CD14-positive monocyte (primary cell): ENCODE results near the gene MAD1L1. TPM values are rescaled to one million over a fixed set of nuclear protein-coding genes. Genes with fewer than 3 reads are reported as not detected.

Experiments
- DNase-seq, 3 donors: peaks; one replicate each; pipeline ENCODE4 v3.0.0-alpha.2; 2011 to 2022
- H2AFZ ChIP-seq: 2 replicates; pipeline ENCODE4 v1.6.0; 2012; ENCODE audit warnings: mild to moderate bottlenecking, low read depth, low read length, inconsistent platforms; ENCODE audit not compliant: insufficient read depth, poor library complexity, severe bottlenecking
- H3K27ac ChIP-seq, 2 donors: 1 replicate in 1 of 2; 2 replicates in 1 of 2; pipeline ENCODE4 v1.5.1; 2012 to 2013; ENCODE audit warnings: low read length in 2 of 2, control low read depth in 1 of 2, inconsistent platforms in 1 of 2, low read depth in 1 of 2, mild to moderate bottlenecking in 1 of 2
- H3K27me3 ChIP-seq, 2 donors: one replicate each; pipeline versions ENCODE4 v1.6.0 to v1.6.1; 2011 to 2013; ENCODE audit warnings: low read length in 2 of 2; ENCODE audit not compliant: control insufficient read depth in 2 of 2, insufficient read depth in 2 of 2
- H3K36me3 ChIP-seq, 2 donors: replicated peaks in 1 of 2; 1 replicate in 1 of 2; 2 replicates in 1 of 2; pipeline versions ENCODE4 v1.5.1 to v1.6.1; 2012 to 2013; ENCODE audit warnings: low read length in 2 of 2, control low read depth in 1 of 2, inconsistent platforms in 1 of 2, mild to moderate bottlenecking in 1 of 2; ENCODE audit not compliant: insufficient read depth in 2 of 2, control insufficient read depth in 1 of 2
- H3K4me1 ChIP-seq, 2 donors: 1 replicate in 1 of 2; 2 replicates in 1 of 2; pipeline versions ENCODE4 v1.5.1 to v1.6.1; 2012 to 2013; ENCODE audit warnings: low read length in 2 of 2, control low read depth in 1 of 2, inconsistent platforms in 1 of 2, mild to moderate bottlenecking in 1 of 2, moderate library complexity in 1 of 2; ENCODE audit not compliant: insufficient read depth in 2 of 2, control insufficient read depth in 1 of 2
- H3K4me2 ChIP-seq: replicated peaks from 2 replicates; pipeline ENCODE3; 2012; ENCODE audit warnings: low read length, moderate library complexity, mild to moderate bottlenecking; ENCODE audit not compliant: poor library complexity, severe bottlenecking; ENCODE audit errors: extremely low read depth
- H3K4me3 ChIP-seq, 3 experiments: fragments of 200-600 bp in 1 of 3; sonication (generic) in 1 of 3; replicated peaks in 1 of 3; 1 replicate in 2 of 3; 2 replicates in 1 of 3; pipeline ENCODE4 v1.5.1; 2011 to 2013; ENCODE audit warnings: low read length in 3 of 3, mild to moderate bottlenecking in 3 of 3, control low read depth in 2 of 3, low read depth in 2 of 3, inconsistent platforms in 1 of 3, moderate library complexity in 1 of 3
- H3K79me2 ChIP-seq: 2 replicates; pipeline ENCODE4 v1.6.0; 2012; ENCODE audit warnings: mild to moderate bottlenecking, control low read depth, inconsistent platforms, low read length, moderate library complexity; ENCODE audit not compliant: insufficient read depth
- H3K9ac ChIP-seq: 2 replicates; pipeline ENCODE4 v1.6.0; 2017; ENCODE audit warnings: low read length, mild to moderate bottlenecking; ENCODE audit not compliant: insufficient read depth, poor library complexity, severe bottlenecking
- H3K9me3 ChIP-seq, 2 donors: replicated peaks in 1 of 2; 1 replicate in 1 of 2; 2 replicates in 1 of 2; pipeline versions ENCODE4 v1.5.1 to v1.6.1; 2012 to 2013; ENCODE audit warnings: low read length in 2 of 2, control low read depth in 1 of 2; ENCODE audit not compliant: control insufficient read depth in 1 of 2, insufficient read depth in 1 of 2
- H4K20me1 ChIP-seq: 2 replicates; pipeline ENCODE4 v1.6.0; 2012; ENCODE audit warnings: mild to moderate bottlenecking, low read length, control low read depth, moderate library complexity; ENCODE audit not compliant: insufficient read depth
- H3K27ac Mint-ChIP-seq, 7 donors: one replicate each; pipeline ENCODE4 v1.8.0; 2020; ENCODE audit warnings: mild to moderate bottlenecking in 7 of 7, mixed read lengths in 7 of 7, moderate library complexity in 6 of 7, inconsistent platforms in 2 of 7
- H3K27me3 Mint-ChIP-seq, 3 donors: one replicate each; pipeline ENCODE4 v1.8.0; 2021 to 2022; ENCODE audit warnings: low read depth in 3 of 3, mild to moderate bottlenecking in 3 of 3, mixed read lengths in 3 of 3, moderate library complexity in 3 of 3, inconsistent platforms in 1 of 3
- H3K36me3 Mint-ChIP-seq, 2 donors: one replicate each; pipeline ENCODE4 v1.8.0; 2020; ENCODE audit warnings: mixed read lengths in 2 of 2, inconsistent platforms in 1 of 2, mild to moderate bottlenecking in 1 of 2
- H3K4me1 Mint-ChIP-seq: one replicate; pipeline ENCODE4 v1.8.0; 2020; ENCODE audit warnings: mild to moderate bottlenecking, mixed read lengths
- H3K4me3 Mint-ChIP-seq, 2 donors: one replicate each; pipeline ENCODE4 v1.8.0; 2020; ENCODE audit warnings: mild to moderate bottlenecking in 2 of 2, mixed read lengths in 2 of 2, moderate library complexity in 1 of 2
- H3K9me3 Mint-ChIP-seq, 7 donors: one replicate each; pipeline ENCODE4 v1.8.0; 2020 to 2022; ENCODE audit warnings: mixed read lengths in 7 of 7, mild to moderate bottlenecking in 6 of 7, moderate library complexity in 6 of 7, inconsistent platforms in 2 of 7
- WGBS: methylation state at CpG from one replicate; pipeline ENCODE4 v1.1.5; 2013; ENCODE audit warnings: missing lambda C conversion rate; ENCODE audit not compliant: insufficient coverage; 5-methylcytosine and 5-hydroxymethylcytosine counted together
- intact Hi-C, 2 donors: fragments of 100-400 bp; cut with micrococcal nuclease; formaldehyde crosslinking; loops; one replicate each; pipeline versions ENCODE4 v1.15.0 to v1.15.1; 2023
- polyA plus RNA-seq, 3 donors: library from polyadenylated mRNA; depleted of rRNA in 1 of 3; unstranded in 2 of 3; stranded (reverse) in 1 of 3; fragments of 300-500 nt in 2 of 3; fragments of >200 nt in 1 of 3; fragmentation: Illumina TruSeq in 2 of 3; gene quantifications; 1 replicate in 2 of 3; 2 replicates in 1 of 3; pipeline ENCODE4 v1.2.3, GENCODE V29; 2012 to 2021
- TF ChIP-seq, protein P1 (sequence below): fragments of 200-600 bp; IDR thresholded peaks from one replicate; pipeline ENCODE4 v1.8.0; 2022; ENCODE audit warnings: antibody characterized with exemption, mild to moderate bottlenecking

The MAD1L1 gene
- polyA plus RNA-seq, 3 donors = 22.0 to 39.4 (median 33.2) TPM

DNA sequence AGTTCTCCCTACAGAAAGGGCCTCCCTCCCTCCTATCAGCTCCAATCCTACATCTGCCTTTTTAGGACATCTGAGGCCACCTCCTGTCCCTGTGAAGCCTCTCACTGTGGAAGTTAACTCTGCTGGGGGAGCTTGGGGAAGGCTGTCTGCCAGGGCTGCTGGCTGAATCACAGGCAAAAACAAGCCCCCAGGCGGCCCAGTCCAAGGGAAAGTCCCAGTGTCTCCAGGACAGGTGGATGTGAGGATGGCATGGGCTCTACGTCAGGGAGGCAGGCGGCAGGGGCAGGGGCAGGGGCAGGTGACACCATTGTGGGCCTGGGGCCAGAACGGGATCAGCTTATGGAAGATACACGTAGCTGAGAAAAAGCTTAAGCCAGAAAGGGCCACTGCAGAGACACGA is 240.2 kb downstream of the MAD1L1 start:
- H3K36me3 Mint-ChIP-seq = peaks cover 4 to 28% of the 10 kb centered on the region in 2 donors
- H3K79me2 ChIP-seq = no peaks in the 10 kb centered on the region
- no peaks in the 10 kb centered on the region for H3K4me1 ChIP-seq
- DNase-seq = no peak
- H3K27ac Mint-ChIP-seq = peak overlapping the region in 1 of 7 donors; percentile 64
- H3K9ac ChIP-seq = no peak overlapping the region
- intact Hi-C loops = no loop called here
- TF ChIP-seq, protein P1, sequence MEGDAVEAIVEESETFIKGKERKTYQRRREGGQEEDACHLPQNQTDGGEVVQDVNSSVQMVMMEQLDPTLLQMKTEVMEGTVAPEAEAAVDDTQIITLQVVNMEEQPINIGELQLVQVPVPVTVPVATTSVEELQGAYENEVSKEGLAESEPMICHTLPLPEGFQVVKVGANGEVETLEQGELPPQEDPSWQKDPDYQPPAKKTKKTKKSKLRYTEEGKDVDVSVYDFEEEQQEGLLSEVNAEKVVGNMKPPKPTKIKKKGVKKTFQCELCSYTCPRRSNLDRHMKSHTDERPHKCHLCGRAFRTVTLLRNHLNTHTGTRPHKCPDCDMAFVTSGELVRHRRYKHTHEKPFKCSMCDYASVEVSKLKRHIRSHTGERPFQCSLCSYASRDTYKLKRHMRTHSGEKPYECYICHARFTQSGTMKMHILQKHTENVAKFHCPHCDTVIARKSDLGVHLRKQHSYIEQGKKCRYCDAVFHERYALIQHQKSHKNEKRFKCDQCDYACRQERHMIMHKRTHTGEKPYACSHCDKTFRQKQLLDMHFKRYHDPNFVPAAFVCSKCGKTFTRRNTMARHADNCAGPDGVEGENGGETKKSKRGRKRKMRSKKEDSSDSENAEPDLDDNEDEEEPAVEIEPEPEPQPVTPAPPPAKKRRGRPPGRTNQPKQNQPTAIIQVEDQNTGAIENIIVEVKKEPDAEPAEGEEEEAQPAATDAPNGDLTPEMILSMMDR = no peak
- H3K27ac ChIP-seq = no peak overlapping the region
- no peaks in the 10 kb centered on the region for H3K36me3 ChIP-seq
- H3K4me1 Mint-ChIP-seq = no peaks in the 10 kb centered on the region
- 97% methylated on average over 4 of the region's 6 CpGs for WGBS
- H3K4me2 ChIP-seq = no peak overlapping the region
- H3K9me3 ChIP-seq = no peaks in the 10 kb centered on the region
- H3K27me3 ChIP-seq = no peaks in the 10 kb centered on the region
- H3K27me3 Mint-ChIP-seq = no peaks in the 10 kb centered on the region
- H3K9me3 Mint-ChIP-seq = no peaks in the 10 kb centered on the region
- no peak overlapping the region for H3K4me3 ChIP-seq
- H2AFZ ChIP-seq = no peak overlapping the region
- no peaks in the 10 kb centered on the region for H4K20me1 ChIP-seq
- H3K4me3 Mint-ChIP-seq = no peak overlapping the region

DNA sequence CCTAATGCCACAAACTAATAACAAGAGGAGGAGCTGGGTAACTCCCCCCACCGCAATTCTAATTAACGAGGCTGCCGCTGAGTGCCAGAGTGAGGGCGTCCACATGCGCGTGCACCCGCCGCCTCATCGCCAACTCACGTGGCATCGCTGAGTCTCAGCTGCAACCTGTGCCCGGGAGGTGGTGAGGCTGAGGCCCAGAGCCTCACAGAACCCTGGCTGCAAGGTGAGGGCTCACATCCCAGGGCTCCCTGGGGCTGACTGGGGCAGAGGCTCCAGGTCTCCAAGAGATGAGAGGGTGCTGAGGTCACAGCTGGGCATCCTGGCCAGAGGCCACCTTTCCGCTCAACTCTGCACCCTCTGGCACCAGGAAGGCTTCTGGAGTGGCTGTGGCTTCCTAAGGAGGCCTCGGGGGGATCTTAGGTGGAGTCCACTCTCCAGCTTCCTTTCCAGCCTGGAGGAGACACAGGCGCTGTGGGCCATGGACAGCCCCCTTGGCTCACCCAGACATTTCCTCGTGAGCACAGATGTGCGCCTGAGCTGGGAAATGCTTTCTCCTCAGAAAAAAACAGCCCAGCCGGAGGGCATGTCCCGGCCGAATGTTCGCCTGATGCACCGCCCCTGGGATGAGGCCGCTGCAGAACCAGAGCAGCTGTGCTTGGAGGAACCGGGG is 242.6 kb downstream of the MAD1L1 start:
- no peak overlapping the region for H2AFZ ChIP-seq
- no peak for DNase-seq
- peaks cover 14 to 34% of the 10 kb centered on the region in 2 donors for H3K36me3 Mint-ChIP-seq
- H3K27me3 Mint-ChIP-seq = peaks cover 0 to 1% (median 0%) of the 10 kb centered on the region in 3 donors
- no peak overlapping the region for H3K4me3 Mint-ChIP-seq
- TF ChIP-seq, protein P1 = no peak
- H3K9ac ChIP-seq = no peak overlapping the region
- no peaks in the 10 kb centered on the region for H3K27me3 ChIP-seq
- H4K20me1 ChIP-seq = no peaks in the 10 kb centered on the region
- no peaks in the 10 kb centered on the region for H3K4me1 ChIP-seq
- no peak overlapping the region for H3K4me3 ChIP-seq
- no peaks in the 10 kb centered on the region for H3K79me2 ChIP-seq
- intact Hi-C loops = no loop called here
- H3K4me1 Mint-ChIP-seq = no peaks in the 10 kb centered on the region
- no peak overlapping the region for H3K27ac Mint-ChIP-seq
- WGBS = 98% methylated on average over 22 of the region's 24 CpGs
- H3K4me2 ChIP-seq = no peak overlapping the region
- no peaks in the 10 kb centered on the region for H3K9me3 Mint-ChIP-seq
- H3K9me3 ChIP-seq = no peaks in the 10 kb centered on the region
- H3K27ac ChIP-seq = no peak overlapping the region
- H3K36me3 ChIP-seq = peaks cover 0 to 8% of the 10 kb centered on the region in 2 donors
